OCI-LY3 (cell line): ENCODE measurements around the gene OXLD1.

ENCODE experiments used
- EZH2phosphoT487 ChIP-seq: fragments of 200-600 bp; shearing (Covaris generic); IDR thresholded peaks from 2 replicates; pipeline ENCODE4 v1.6.1; 2018; ENCODE audit warnings: antibody characterized with exemption, mixed run types, low read depth
- TF ChIP-seq, protein P1 (sequence below): fragments of 200-600, 300-600 bp; sonication (generic); IDR thresholded peaks from 2 replicates; pipeline ENCODE4 v1.5.1; 2014; ENCODE audit warnings: antibody characterized with exemption, low read length, low read depth

DNA sequence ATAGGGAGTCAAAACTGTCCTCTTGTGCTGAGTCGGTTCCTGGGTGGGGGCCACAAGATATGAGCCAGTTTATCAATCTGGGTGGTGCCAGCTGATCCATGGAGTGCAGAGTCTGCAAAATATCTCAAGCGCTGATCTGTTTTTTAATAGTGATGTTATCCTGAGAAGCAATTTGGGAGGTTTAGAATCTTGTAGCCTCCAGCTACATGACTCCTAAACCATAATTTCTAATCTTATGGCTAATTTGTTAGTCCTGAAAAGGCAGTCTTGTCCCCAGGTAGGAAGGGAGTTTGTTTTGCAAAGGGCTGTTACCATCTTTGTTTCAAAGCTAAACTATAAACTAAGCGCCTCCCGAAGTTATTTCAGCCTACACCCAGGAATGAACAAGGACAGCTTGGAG lies 27.7 kb downstream of the OXLD1 start:
- TF ChIP-seq EZH2phosphoT487, result no peak
- TF ChIP-seq, protein P1, sequence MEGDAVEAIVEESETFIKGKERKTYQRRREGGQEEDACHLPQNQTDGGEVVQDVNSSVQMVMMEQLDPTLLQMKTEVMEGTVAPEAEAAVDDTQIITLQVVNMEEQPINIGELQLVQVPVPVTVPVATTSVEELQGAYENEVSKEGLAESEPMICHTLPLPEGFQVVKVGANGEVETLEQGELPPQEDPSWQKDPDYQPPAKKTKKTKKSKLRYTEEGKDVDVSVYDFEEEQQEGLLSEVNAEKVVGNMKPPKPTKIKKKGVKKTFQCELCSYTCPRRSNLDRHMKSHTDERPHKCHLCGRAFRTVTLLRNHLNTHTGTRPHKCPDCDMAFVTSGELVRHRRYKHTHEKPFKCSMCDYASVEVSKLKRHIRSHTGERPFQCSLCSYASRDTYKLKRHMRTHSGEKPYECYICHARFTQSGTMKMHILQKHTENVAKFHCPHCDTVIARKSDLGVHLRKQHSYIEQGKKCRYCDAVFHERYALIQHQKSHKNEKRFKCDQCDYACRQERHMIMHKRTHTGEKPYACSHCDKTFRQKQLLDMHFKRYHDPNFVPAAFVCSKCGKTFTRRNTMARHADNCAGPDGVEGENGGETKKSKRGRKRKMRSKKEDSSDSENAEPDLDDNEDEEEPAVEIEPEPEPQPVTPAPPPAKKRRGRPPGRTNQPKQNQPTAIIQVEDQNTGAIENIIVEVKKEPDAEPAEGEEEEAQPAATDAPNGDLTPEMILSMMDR, result no peak
